Memory B cell (primary cell): ENCODE data around the gene SLC38A1.

Experiments used
- ATAC-seq: fragments of 150-1000 bp; cut with Tn5 transposase; 2 replicates; pipeline ENCODE4 v1.10.0; 2021; ENCODE audit warnings: low read depth, mild to moderate bottlenecking, moderate library complexity
- DNase-seq, 2 donors: peaks; one replicate each; pipeline ENCODE4 v3.0.0; 2022; ENCODE audit warnings: low spot score in 2 of 2
- H3K27ac Mint-ChIP-seq: one replicate; pipeline ENCODE4 v1.8.0; 2022; ENCODE audit warnings: mild to moderate bottlenecking, moderate library complexity, mixed read lengths
- H3K27me3 Mint-ChIP-seq: one replicate; pipeline ENCODE4 v1.8.0; 2022; ENCODE audit warnings: mixed read lengths
- H3K36me3 Mint-ChIP-seq: one replicate; pipeline ENCODE4 v1.8.0; 2022; ENCODE audit warnings: mild to moderate bottlenecking, mixed read lengths
- H3K4me1 Mint-ChIP-seq: one replicate; pipeline ENCODE4 v1.8.0; 2022; ENCODE audit warnings: mixed read lengths
- H3K4me3 Mint-ChIP-seq: one replicate; pipeline ENCODE4 v1.8.0; 2022; ENCODE audit warnings: mild to moderate bottlenecking, moderate library complexity, mixed read lengths
- H3K9me3 Mint-ChIP-seq: one replicate; pipeline ENCODE4 v1.8.0; 2022; ENCODE audit warnings: mixed read lengths

SLC38A1 gene

DNA sequence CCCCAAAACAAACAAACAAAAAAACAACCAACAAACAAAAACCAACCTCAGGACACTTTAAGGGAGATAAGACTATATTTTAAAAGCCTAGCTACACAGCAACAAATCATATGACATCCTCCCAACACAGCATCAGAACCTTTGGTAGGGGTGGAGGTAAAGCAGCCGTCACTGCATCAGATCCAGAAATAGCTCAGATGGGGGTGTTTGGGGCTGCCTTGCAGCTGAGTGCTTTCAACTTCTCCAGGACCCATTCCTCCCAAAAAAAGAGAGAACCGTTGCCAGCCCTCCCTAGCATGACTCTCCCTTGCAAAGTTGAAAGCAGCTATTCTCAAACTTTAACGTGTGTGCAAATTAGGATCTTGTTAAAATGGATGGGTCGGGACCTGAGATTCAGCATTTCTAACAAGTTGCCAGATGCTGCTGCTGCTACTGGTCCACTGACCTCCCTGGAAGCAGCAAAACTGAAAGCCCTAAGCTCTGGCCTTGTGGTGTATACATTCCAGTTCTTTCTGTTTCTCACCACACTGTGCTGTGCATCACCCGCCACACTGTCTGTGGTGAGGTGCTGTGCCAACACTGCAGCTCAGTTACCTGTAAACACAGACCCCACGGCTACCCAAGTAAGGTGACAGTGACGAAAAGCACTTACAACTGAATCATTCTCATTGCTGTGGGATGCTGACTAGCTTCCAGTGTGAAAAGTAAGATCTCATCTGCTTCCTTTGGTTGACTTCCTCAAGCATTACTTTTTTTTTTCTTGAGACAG lies 54.0 kb downstream of the SLC38A1 start:
- no peaks in the 10 kb centered on the region for H3K27me3 Mint-ChIP-seq
- H3K36me3 Mint-ChIP-seq, result peaks cover 31% of the 10 kb centered on the region
- H3K4me3 Mint-ChIP-seq, result peak overlapping the region; percentile 65
- no peak for DNase-seq
- ATAC-seq, result peak; percentile 23
- H3K9me3 Mint-ChIP-seq, result no peaks in the 10 kb centered on the region
- peak overlapping the region; percentile 99 for H3K27ac Mint-ChIP-seq
- peaks cover 65% of the 10 kb centered on the region for H3K4me1 Mint-ChIP-seq

DNA sequence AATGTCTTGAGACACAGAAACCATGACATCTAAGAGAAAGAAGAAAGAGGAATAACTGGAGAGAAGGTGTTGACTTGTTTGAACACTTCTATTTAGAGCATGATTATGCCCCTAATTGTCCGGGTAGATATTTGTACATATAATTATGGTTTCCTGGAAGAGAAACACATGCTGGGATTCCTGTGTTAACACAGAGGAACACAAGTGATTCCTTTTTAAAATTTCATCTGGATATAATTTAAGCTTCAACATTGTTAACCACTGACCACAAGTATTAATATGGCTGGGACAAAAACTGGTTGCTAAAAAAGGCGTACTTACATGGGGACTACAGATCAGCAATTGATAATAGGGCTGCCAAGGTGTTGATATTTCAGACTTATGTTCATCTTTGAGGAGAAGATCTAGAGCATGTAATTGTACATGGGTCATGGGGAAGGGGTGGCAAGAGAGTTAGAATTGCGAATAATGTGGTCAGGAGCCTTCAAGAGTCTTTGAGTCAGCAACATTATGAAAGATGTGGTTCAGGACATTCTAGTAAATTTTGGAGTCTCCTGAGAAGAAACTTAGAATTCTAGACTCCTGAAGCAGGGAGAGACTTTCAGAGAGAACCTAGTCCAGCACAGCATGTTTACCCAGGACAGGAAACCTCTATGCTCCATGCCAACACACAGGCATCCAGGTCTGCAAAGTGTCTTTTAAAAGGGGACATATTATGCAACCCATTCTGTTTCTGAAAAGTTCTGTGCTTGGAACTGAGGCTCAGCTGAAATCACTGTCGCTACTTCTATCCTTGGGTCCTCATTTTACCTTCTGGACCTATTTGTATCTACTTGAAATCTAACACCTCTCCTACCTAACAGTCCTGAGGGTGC lies 56.5 kb downstream of the SLC38A1 start:
- Mint-ChIP-seq H3K27me3 (no peaks in the 10 kb centered on the region), H3K4me3 (no peak overlapping the region), H3K36me3 (peaks cover 32% of the 10 kb centered on the region), H3K27ac (peak overlapping the region; percentile 99), H3K9me3 (no peaks in the 10 kb centered on the region), H3K4me1 (peaks cover 62% of the 10 kb centered on the region)
- ATAC-seq (no peak), DNase-seq (no peak)

DNA sequence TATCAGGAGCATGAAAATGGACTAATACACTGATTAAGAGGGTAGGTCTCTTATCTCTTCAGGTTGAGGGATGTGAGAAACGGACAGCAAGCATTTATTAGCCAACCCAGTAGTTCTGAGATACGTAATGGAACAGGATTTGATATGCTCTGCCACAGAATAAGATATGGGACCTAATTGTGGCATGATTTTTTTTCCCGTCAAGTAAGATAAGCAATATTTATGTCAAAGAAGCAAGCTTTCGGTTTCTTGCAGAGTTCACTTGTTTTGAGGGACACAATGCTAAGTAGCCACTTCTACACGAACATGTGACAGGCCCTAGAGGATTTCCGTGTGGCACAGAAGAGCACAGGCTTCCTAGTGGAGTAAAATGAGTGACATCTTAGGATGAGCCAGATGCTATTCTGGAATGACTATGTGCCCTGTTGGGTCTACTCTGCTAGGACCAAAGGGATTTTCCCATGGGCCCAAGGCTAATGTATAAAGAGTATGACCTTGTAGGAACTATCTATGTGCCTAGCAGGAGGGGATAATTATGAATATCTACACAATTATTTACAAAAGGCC lies 57.9 kb downstream of the SLC38A1 start:
- Mint-ChIP-seq H3K27ac (peak overlapping the region; percentile 97), H3K4me1 (peaks cover 56% of the 10 kb centered on the region), H3K36me3 (peaks cover 34% of the 10 kb centered on the region), H3K4me3 (peak overlapping the region; percentile 58), H3K9me3 (no peaks in the 10 kb centered on the region), H3K27me3 (no peaks in the 10 kb centered on the region)
- ATAC-seq (no peak), DNase-seq (no peak)

DNA sequence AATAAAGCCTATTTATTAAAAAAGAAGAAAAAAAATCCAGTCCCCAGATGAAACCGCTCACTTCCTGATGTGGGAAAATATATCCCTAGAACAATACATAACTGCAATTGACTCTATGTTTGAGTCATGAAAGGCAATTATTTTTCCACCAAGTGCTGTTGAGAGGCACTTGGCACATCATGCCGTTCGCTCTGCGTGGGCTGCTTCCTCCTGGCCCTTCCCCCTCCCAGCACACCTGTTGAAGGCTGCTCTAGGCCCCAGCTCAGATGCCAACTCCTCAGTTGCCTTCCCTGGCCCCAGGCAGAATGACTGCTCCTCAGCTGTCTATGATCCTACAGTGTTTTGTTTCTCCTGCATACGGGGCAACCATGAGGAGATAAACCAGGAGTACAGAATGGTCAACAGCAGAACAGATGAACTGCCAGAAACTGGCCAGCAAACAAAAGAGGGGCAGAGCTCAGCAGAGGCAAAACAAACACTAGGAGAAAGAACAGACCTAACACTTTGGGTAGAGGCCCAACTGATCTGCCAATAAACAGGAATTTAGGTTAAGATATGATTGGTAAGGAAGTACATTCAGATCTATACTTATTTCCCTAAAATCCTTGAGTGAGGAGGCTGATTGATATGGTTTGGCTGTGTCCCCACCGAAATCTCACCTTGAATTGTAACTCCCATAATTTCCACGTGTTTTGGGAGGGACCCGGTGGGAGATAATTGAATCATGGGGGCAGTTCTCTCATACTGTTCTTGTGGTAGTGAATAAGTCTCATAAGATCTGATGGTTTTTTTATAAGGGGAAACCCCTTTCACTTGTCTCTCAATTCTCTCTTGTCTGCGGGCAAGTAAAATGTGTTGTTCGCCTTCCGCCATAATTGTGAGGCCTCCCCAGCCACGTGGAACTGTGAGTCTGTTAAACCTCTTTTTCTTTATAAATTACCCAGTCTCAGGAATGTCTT lies 58.6 kb downstream of the SLC38A1 start:
- Mint-ChIP-seq H3K4me3 (peak overlapping the region; percentile 63), H3K4me1 (peaks cover 51% of the 10 kb centered on the region), H3K27ac (peak overlapping the region; percentile 97), H3K27me3 (no peaks in the 10 kb centered on the region), H3K9me3 (no peaks in the 10 kb centered on the region), H3K36me3 (peaks cover 34% of the 10 kb centered on the region)
- DNase-seq (peak; percentile 32 to 39), ATAC-seq (peak; percentile 78)

DNA sequence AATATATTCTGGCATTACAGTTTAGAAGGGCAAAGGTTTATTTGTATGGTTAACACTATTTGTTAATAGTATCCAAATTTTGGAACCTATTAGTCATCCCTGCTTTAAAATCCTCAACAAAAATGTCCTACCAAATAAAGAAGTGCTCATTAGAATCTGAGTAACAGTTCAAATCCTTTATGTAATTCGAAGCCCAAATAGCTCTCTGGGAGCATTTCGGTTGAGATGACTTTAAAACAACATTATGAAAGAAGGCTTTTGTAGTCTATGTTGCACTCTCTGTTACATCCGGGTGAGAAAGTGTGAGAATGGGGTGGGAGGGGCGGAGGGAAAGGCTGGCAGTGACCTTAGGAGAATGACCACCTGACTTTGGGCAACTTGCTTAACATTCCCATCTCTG lies 59.7 kb downstream of the SLC38A1 start:
- no peak for DNase-seq
- peaks cover 35% of the 10 kb centered on the region for H3K36me3 Mint-ChIP-seq
- no peaks in the 10 kb centered on the region for H3K9me3 Mint-ChIP-seq
- H3K4me3 Mint-ChIP-seq, result peak overlapping the region; percentile 3
- H3K27ac Mint-ChIP-seq, result peak overlapping the region; percentile 97
- peaks cover 43% of the 10 kb centered on the region for H3K4me1 Mint-ChIP-seq
- H3K27me3 Mint-ChIP-seq, result no peaks in the 10 kb centered on the region
- no peak for ATAC-seq

DNA sequence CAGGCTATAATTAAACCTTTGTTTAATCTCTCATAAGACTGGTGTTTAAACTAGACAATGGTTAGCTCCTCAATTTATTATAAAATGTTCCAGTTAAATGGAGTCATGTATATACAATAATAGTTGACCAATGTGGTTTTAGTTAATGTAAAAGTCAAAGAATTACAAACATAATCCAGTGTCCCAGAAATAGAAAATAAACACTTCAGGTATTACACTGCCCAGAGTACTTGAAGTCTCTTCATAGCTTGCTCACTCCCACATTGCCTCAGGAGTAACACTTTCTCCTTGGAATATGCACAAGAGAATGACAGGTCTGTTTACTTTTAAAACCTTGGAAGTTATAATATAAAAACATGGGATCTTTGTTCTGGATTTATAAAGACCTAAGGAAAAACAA lies 60.5 kb downstream of the SLC38A1 start:
- H3K36me3 Mint-ChIP-seq, result peaks cover 34% of the 10 kb centered on the region
- H3K4me3 Mint-ChIP-seq, result peak overlapping the region; percentile 14
- ATAC-seq, result no peak
- H3K9me3 Mint-ChIP-seq, result no peaks in the 10 kb centered on the region
- peaks cover 40% of the 10 kb centered on the region for H3K4me1 Mint-ChIP-seq
- no peaks in the 10 kb centered on the region for H3K27me3 Mint-ChIP-seq
- no peak for DNase-seq
- peak overlapping the region; percentile 97 for H3K27ac Mint-ChIP-seq

DNA sequence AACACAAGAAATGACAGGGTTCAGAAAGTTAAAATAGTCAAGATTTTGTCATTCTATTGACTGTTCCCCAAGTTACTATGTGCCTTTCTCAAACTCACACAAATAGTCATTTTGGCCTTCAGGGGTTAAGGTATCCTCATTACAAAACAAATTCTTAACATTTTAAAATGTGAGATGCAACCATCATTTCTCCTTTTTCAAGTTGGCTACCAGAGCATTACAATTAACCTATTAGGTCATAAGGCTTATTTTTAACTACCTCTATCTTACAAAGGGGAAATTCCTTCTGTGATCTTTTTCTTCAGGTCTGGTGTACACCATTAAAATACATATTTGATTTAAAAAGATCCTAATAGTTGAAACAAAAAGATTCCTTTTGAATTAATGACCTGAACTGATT lies 61.2 kb downstream of the SLC38A1 start:
- ATAC-seq (peak; percentile 76), DNase-seq (peak in 1 of 2 donors; percentile 38)
- peaks cover 29% of the 10 kb centered on the region for H3K36me3 Mint-ChIP-seq
- H3K4me1 Mint-ChIP-seq, result peaks cover 33% of the 10 kb centered on the region
- H3K27me3 Mint-ChIP-seq, result no peaks in the 10 kb centered on the region
- H3K9me3 Mint-ChIP-seq, result no peaks in the 10 kb centered on the region
- peak overlapping the region; percentile 63 for H3K4me3 Mint-ChIP-seq
- H3K27ac Mint-ChIP-seq, result peak overlapping the region; percentile 97

DNA sequence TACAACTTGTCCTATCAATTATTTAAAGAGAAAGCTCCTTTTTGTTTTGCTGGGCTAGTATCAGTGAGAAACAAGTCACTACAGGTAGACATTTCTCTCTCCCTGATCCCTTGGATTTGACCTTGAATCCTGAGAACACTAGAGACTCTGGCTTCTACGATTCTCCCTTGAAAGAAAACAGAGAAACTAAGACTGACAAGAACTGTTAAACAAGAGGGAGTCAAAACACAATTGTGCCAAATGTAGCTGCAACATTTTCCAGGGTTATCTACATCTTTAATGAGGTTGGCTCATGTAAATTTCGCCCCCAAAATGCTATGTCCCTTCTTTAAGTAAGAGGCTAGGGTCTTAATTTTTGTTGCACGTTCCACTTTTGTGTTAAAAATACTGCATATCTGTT lies 62.4 kb downstream of the SLC38A1 start:
- DNase-seq, result no peak
- no peak for ATAC-seq
- H3K9me3 Mint-ChIP-seq, result no peaks in the 10 kb centered on the region
- peaks cover 23% of the 10 kb centered on the region for H3K36me3 Mint-ChIP-seq
- peaks cover 28% of the 10 kb centered on the region for H3K4me1 Mint-ChIP-seq
- no peaks in the 10 kb centered on the region for H3K27me3 Mint-ChIP-seq
- no peak overlapping the region for H3K27ac Mint-ChIP-seq
- H3K4me3 Mint-ChIP-seq, result no peak overlapping the region

DNA sequence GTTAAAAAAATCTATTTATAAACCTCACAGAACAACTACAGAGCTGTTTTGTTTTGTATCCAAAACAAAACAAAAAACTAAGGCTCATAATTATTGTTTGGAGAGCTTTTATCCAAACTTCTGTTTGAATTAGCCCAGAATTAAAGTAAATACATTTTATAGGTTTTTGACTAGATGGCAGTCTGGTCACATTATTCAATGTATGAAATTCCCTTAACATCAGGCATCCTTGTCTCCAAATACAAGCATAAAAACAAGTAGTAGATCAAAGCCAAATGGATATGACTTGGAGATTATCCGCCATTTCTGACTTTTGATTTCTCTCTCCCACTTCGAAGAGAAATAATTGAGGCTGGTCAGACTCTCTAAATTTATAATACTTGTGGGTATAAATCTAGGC lies 63.5 kb downstream of the SLC38A1 start:
- ATAC-seq (no peak), DNase-seq (no peak)
- peak overlapping the region; percentile 50 for H3K27ac Mint-ChIP-seq
- H3K4me3 Mint-ChIP-seq, result no peak overlapping the region
- H3K36me3 Mint-ChIP-seq, result peaks cover 23% of the 10 kb centered on the region
- H3K4me1 Mint-ChIP-seq, result peaks cover 21% of the 10 kb centered on the region
- no peaks in the 10 kb centered on the region for H3K9me3 Mint-ChIP-seq
- no peaks in the 10 kb centered on the region for H3K27me3 Mint-ChIP-seq

DNA sequence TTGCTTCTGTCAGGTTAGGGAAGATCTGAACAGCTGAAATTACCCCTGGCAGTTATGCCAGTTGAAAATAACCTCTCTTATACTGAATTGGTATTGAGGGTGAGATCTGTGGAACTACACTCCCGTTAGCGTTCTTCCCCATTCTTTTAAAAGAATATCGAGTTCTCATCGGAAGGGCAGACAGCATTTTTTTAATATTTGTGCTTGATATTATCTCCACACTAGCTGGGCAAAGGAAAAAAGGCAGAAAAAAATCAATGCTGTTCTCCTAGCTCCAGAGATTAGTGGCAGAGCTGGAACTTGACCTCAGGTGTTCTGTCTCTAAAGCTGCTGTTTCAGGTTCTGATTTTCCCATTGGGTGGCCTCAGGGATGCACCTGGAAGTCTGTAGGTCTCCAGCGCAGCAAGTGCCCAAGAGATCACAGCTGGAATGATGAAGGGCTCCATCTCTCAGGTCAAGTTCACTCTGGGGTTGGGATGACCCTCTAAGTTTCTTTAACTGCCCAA lies 67.5 kb downstream of the SLC38A1 start:
- peaks cover 32% of the 10 kb centered on the region for H3K36me3 Mint-ChIP-seq
- no peak overlapping the region for H3K27ac Mint-ChIP-seq

DNA sequence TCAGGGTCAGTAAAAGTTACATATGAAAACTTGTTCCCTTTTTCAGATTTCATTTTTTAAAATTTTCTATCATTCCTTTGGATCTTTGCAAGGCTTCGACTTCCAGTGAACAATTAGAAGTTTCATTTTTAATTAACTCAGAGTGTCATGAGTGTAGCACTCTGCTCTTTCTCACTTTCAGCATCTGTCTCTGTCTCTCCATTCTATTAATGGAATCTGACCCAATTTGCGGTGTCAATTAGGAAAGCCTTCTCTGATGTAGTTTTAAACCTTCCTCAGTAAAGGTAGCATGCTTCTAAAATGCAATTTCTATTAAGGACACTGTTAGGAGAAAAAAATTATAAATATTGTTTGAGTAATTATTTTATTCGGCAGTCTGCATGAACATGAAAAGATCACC lies 68.3 kb downstream of the SLC38A1 start:
- ATAC-seq (no peak), DNase-seq (no peak)
- no peaks in the 10 kb centered on the region for H3K4me1 Mint-ChIP-seq
- H3K36me3 Mint-ChIP-seq, result peaks cover 34% of the 10 kb centered on the region
- no peaks in the 10 kb centered on the region for H3K27me3 Mint-ChIP-seq
- no peaks in the 10 kb centered on the region for H3K9me3 Mint-ChIP-seq
- no peak overlapping the region for H3K4me3 Mint-ChIP-seq
- no peak overlapping the region for H3K27ac Mint-ChIP-seq

More for the DNA sequence above, 67.5 kb downstream of the SLC38A1 start:
- Mint-ChIP-seq H3K27me3 (no peaks in the 10 kb centered on the region), H3K4me3 (no peak overlapping the region), H3K9me3 (no peaks in the 10 kb centered on the region), H3K4me1 (no peaks in the 10 kb centered on the region)
- DNase-seq, result no peak
- ATAC-seq, result no peak

DNA sequence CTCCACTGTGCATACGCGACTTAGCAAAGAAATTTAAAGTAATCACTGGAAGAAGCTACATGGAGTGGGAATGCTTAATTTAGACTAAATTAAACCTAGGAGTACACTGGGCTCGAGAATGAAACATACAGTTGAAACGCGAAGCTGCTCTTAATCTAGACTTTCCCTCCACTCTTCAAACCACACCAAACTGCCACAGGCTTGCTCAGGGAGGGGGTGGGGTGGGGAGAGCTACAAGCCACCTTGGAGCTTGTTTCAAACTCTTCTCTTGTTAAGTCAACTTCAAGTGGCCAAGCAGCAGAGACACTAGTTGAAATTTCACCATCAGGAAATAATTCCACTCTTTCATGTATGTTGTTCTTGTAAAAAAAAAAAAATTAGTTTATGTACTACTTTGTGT lies 69.9 kb downstream of the SLC38A1 start:
- no peak for ATAC-seq
- Mint-ChIP-seq H3K4me1 (peaks cover 5% of the 10 kb centered on the region), H3K27ac (no peak overlapping the region), H3K36me3 (peaks cover 41% of the 10 kb centered on the region), H3K9me3 (no peaks in the 10 kb centered on the region), H3K4me3 (no peak overlapping the region), H3K27me3 (no peaks in the 10 kb centered on the region)
- no peak for DNase-seq

DNA sequence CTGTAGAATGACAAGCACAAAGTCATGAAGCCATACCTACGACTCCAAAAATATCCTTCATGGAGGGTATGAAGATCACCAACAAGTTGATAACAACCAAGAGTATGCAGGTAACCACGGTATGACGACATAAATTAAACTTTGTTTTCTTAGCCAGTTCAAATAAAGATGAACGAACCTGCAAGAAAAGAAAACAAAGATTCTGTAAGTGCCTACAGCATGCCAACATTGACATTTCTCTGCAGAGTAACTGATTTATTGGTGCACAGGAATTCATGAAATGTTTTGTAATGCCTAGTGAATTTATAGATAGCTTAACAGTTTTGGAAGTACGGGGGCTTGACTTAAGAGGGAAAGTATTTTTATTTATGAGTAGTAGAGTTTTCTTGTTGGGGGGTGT lies 71.0 kb downstream of the SLC38A1 start:
- DNase-seq (no peak), ATAC-seq (no peak)
- Mint-ChIP-seq H3K27me3 (no peaks in the 10 kb centered on the region), H3K36me3 (peaks cover 43% of the 10 kb centered on the region), H3K4me3 (no peak overlapping the region), H3K4me1 (peaks cover 9% of the 10 kb centered on the region), H3K9me3 (no peaks in the 10 kb centered on the region), H3K27ac (no peak overlapping the region)
